IPS DF 6.9 (cell line): ENCODE results near the gene ATG13.
"Not testable (repeated sequence)": the region's sequence is repeated elsewhere in the genome, so short reads cannot be mapped to it uniquely, and the experiment has no call there.

ENCODE experiments used
- DNase-seq: peaks from one replicate; pipeline ENCODE4 v3.0.0-alpha.2; 2013; ENCODE audit warnings: low read depth, low spot score
- H3K27ac ChIP-seq: one replicate; pipeline ENCODE4 v1.5.1; 2013; ENCODE audit warnings: low read length, control low read depth
- H3K27me3 ChIP-seq: 2 replicates; pipeline ENCODE4 v1.6.1; 2013; ENCODE audit warnings: mild to moderate bottlenecking, low read length; ENCODE audit not compliant: control insufficient read depth, insufficient read depth
- H3K36me3 ChIP-seq: 2 replicates; pipeline ENCODE4 v1.6.1; 2013; ENCODE audit warnings: low read length; ENCODE audit not compliant: control insufficient read depth, insufficient read depth
- H3K4me1 ChIP-seq: 2 replicates; pipeline ENCODE4 v1.6.1; 2013; ENCODE audit warnings: low read length; ENCODE audit not compliant: control insufficient read depth, insufficient read depth
- H3K4me3 ChIP-seq: 2 replicates; pipeline ENCODE4 v1.5.1; 2013; ENCODE audit warnings: mild to moderate bottlenecking, low read length
- H3K9me3 ChIP-seq: 2 replicates; pipeline ENCODE4 v1.6.1; 2013; ENCODE audit warnings: low read length, inconsistent platforms; ENCODE audit not compliant: control insufficient read depth, insufficient read depth
- WGBS: extraction: QIAGEN DNeasy Blood & Tissue Kit; methylation state at CpG from one replicate; pipeline ENCODE4 v1.1.7; 2013; ENCODE audit warnings: mixed read lengths, missing lambda C conversion rate; ENCODE audit not compliant: insufficient read length, insufficient coverage; 5-methylcytosine and 5-hydroxymethylcytosine counted together

Gene ATG13

GRCh38 chr11:46696212-46696558, 78.8 kb downstream of the ATG13 start:
- H3K9me3 ChIP-seq = no peaks in the 10 kb centered on the region
- no CpG with 5 or more reads among the region's 11 CpGs for WGBS
- peaks cover 4% of the 10 kb centered on the region; the same call in 1 of the 2 replicates for H3K36me3 ChIP-seq
- no peak overlapping the region for H3K27ac ChIP-seq
- no peak for DNase-seq
- no peaks in the 10 kb centered on the region for H3K4me1 ChIP-seq
- no peaks in the 10 kb centered on the region for H3K27me3 ChIP-seq
- no peak overlapping the region for H3K4me3 ChIP-seq

GRCh38 chr11:46697303-46697702, 80.0 kb downstream of the ATG13 start:
- WGBS = no CpG with 5 or more reads among the region's 3 CpGs
- H3K4me1 ChIP-seq = no peaks in the 10 kb centered on the region
- H3K27ac ChIP-seq = no peak overlapping the region
- DNase-seq = no peak
- H3K4me3 ChIP-seq = no peak overlapping the region
- peaks cover 4% of the 10 kb centered on the region; the same call in 1 of the 2 replicates for H3K36me3 ChIP-seq
- no peaks in the 10 kb centered on the region for H3K27me3 ChIP-seq
- H3K9me3 ChIP-seq = no peaks in the 10 kb centered on the region

- Histone ChIP-seq H3K9me3 (no peaks in the 10 kb centered on the region), H3K27me3 (no peaks in the 10 kb centered on the region), H3K4me1 (no peaks in the 10 kb centered on the region), H3K4me3 (no peak overlapping the region), H3K27ac (no peak overlapping the region), H3K36me3 (peaks cover 6% of the 10 kb centered on the region; the same call in 1 of the 2 replicates)
- no peak for DNase-seq
- no CpG with 5 or more reads among the region's 2 CpGs for WGBS
These were observed 80.4 kb downstream of the ATG13 start for GRCh38 chr11:46697723-46698122.

GRCh38 chr11:46698597-46698996, 81.2 kb downstream of the ATG13 start:
- Histone ChIP-seq H3K36me3 (peaks cover 10% of the 10 kb centered on the region; the same call in 1 of the 2 replicates), H3K4me3 (no peak overlapping the region), H3K27ac (no peak overlapping the region), H3K27me3 (no peaks in the 10 kb centered on the region), H3K9me3 (no peaks in the 10 kb centered on the region), H3K4me1 (no peaks in the 10 kb centered on the region)
- DNase-seq = no peak
- no CpG with 5 or more reads among the region's 1 CpG for WGBS

- H3K4me3 ChIP-seq = peak within 1 kb of the TSS; percentile 74
- no CpG with 5 or more reads among the region's 44 CpGs for WGBS
- peaks cover 24% of the 10 kb centered on the region for H3K36me3 ChIP-seq
- no peak within 1 kb of the TSS for H3K27ac ChIP-seq
- no peaks in the 10 kb centered on the region for H3K4me1 ChIP-seq
- no peaks in the 10 kb centered on the region for H3K27me3 ChIP-seq
- peak; percentile 92 for DNase-seq
- H3K9me3 ChIP-seq = no peaks in the 10 kb centered on the region
These were observed 83.1 kb downstream of the ATG13 start, which contains the start of the genes ARHGAP1 and ZNF408 for GRCh38 chr11:46700241-46701077. TSS of gene ARHGAP1 (minus strand) at chr11:46700619. CDS start at chr11:46696107, 4,512 bp downstream. TSS of gene ZNF408 (plus strand) at chr11:46701031. CDS start at chr11:46701048, 17 bp downstream.

GRCh38 chr11:46701078-46701654, 83.8 kb downstream of the ATG13 start:
- no peaks in the 10 kb centered on the region for H3K4me1 ChIP-seq
- H3K4me3 ChIP-seq = peak overlapping the region; percentile 74
- H3K36me3 ChIP-seq = peaks cover 25% of the 10 kb centered on the region
- H3K27me3 ChIP-seq = no peaks in the 10 kb centered on the region
- no CpG with 5 or more reads among the region's 29 CpGs for WGBS
- DNase-seq = no peak
- H3K9me3 ChIP-seq = no peaks in the 10 kb centered on the region
- H3K27ac ChIP-seq = no peak overlapping the region

- Histone ChIP-seq H3K4me3 (no peak overlapping the region), H3K36me3 (peaks cover 25% of the 10 kb centered on the region)
These were observed 87.8 kb downstream of the ATG13 start for GRCh38 chr11:46705070-46705688.

GRCh38 chr11:46706886-46707285, 89.5 kb downstream of the ATG13 start:
- DNase-seq = no peak
- Histone ChIP-seq H3K4me1 (no peaks in the 10 kb centered on the region), H3K27ac (no peak overlapping the region), H3K36me3 (peaks cover 25% of the 10 kb centered on the region), H3K9me3 (no peaks in the 10 kb centered on the region), H3K4me3 (no peak overlapping the region), H3K27me3 (no peaks in the 10 kb centered on the region)
- WGBS = no CpG with 5 or more reads among the region's 7 CpGs

More at GRCh38 chr11:46705070-46705688, 87.8 kb downstream of the ATG13 start:
- no peaks in the 10 kb centered on the region for H3K27me3 ChIP-seq
- no peak overlapping the region for H3K27ac ChIP-seq
- H3K4me1 ChIP-seq = no peaks in the 10 kb centered on the region
- no CpG with 5 or more reads among the region's 31 CpGs for WGBS
- no peak for DNase-seq
- H3K9me3 ChIP-seq = no peaks in the 10 kb centered on the region

GRCh38 chr11:46709351-46709750, 92.0 kb downstream of the ATG13 start:
- H3K4me1 ChIP-seq, H3K27ac ChIP-seq, H3K27me3 ChIP-seq, DNase-seq, H3K9me3 ChIP-seq, H3K4me3 ChIP-seq: not testable (repeated sequence)
- WGBS = no CpG with 5 or more reads among the region's 9 CpGs
- peaks cover 16% of the 10 kb centered on the region for H3K36me3 ChIP-seq

GRCh38 chr11:46710821-46711269, 93.5 kb downstream of the ATG13 start:
- Histone ChIP-seq H3K27ac (no peak overlapping the region), H3K4me1 (no peaks in the 10 kb centered on the region), H3K36me3 (peaks cover 3% of the 10 kb centered on the region; the same call in 1 of the 2 replicates), H3K27me3 (no peaks in the 10 kb centered on the region), H3K9me3 (no peaks in the 10 kb centered on the region), H3K4me3 (no peak overlapping the region)
- DNase-seq = no peak
- WGBS = no CpG with 5 or more reads among the region's 10 CpGs
